Measurements from ENCODE around the gene PLSCR1. TPM values are rescaled to one million over a fixed set of nuclear protein-coding genes. Genes with fewer than 3 reads are reported as not detected.

PLSCR1 gene
- total RNA-seq, 1 experiment from 2014 or later, result 48.9 TPM

- no peak overlapping the region for H3K27ac Mint-ChIP-seq
- Histone ChIP-seq H4K91ac (ENCODE audit: insufficient read length, low read depth, low read length) (no peak overlapping the region), H3K4me2 (ENCODE audit: insufficient read depth, insufficient read length, low read length) (no peak overlapping the region), H3K27ac (ENCODE audit: insufficient read length, low read depth, low read length) (no peak overlapping the region), H4K20me1 (ENCODE audit: control insufficient read depth, insufficient read depth, insufficient read length) (no peaks in the 10 kb centered on the region), H3K18ac (ENCODE audit: insufficient read length, low read depth, low read length) (no peak overlapping the region), H3K27me3 (ENCODE audit: insufficient read depth, low read length) (no peaks in the 10 kb centered on the region), H2BK15ac (ENCODE audit: low read depth, low read length) (no peak overlapping the region), H3K14ac (ENCODE audit: insufficient read depth, low read length) (no peak overlapping the region), H2BK20ac (ENCODE audit: low read depth, low read length, poor library complexity, severe bottlenecking) (no peak overlapping the region), H3K9ac (ENCODE audit: extremely low read depth, insufficient read length, low read length) (no peak overlapping the region), H2AK5ac (ENCODE audit: insufficient read length, low read length) (no peak overlapping the region), H2AFZ (ENCODE audit: low read length) (no peak overlapping the region), H4K5ac (ENCODE audit: insufficient read length, low read depth, low read length) (no peak overlapping the region), H3K79me2 (ENCODE audit: insufficient read depth, low read length) (no peaks in the 10 kb centered on the region), H3K4ac (ENCODE audit: low read depth, low read length) (no peak overlapping the region), H2BK5ac (ENCODE audit: insufficient read length, low read length) (no peak overlapping the region), H3K23me2 (ENCODE audit: insufficient read length, low read depth, low read length, poor library complexity, severe bottlenecking) (no peaks in the 10 kb centered on the region), H3K4me1 (ENCODE audit: insufficient read depth, low read length) (no peaks in the 10 kb centered on the region), H3K9me3 (ENCODE audit: control insufficient read depth, low read depth, low read length) (no peaks in the 10 kb centered on the region), H3K23ac (ENCODE audit: insufficient read length, low read depth, low read length) (no peak overlapping the region), H3T11ph (ENCODE audit: low read length) (no peak overlapping the region), H3K56ac (ENCODE audit: insufficient read length, low read depth, low read length) (no peak overlapping the region), H3K79me1 (ENCODE audit: insufficient read depth, low read depth, low read length, poor library complexity, severe bottlenecking) (no peaks in the 10 kb centered on the region), H4K8ac (replicated peaks; ENCODE audit: insufficient read length, low read depth, low read length) (no peak overlapping the region), H2BK12ac (ENCODE audit: insufficient read length, low read depth, low read length) (no peak overlapping the region), H2BK120ac (ENCODE audit: low read depth, low read length, poor library complexity, severe bottlenecking) (no peak overlapping the region)
- peaks cover 5 to 9% of the 10 kb centered on the region in 2 experiments; a peak in 3 of 4 replicates for H3K4me1 Mint-ChIP-seq
- no peaks in the 10 kb centered on the region for H3K27me3 Mint-ChIP-seq (ENCODE audit: low read depth)
- no peak overlapping the region for H3K4me3 Mint-ChIP-seq
- no peaks in the 10 kb centered on the region; a peak in 1 of 5 replicates for H3K9me3 Mint-ChIP-seq
- no peak for DNase-seq
- H3K36me3 Mint-ChIP-seq (ENCODE audit: insufficient read depth in 1 of 3, low read depth in 3 of 3), result peaks cover 0 to 2% (median 0%) of the 10 kb centered on the region in 3 experiments; a peak in 1 of 7 replicates
- TF ChIP-seq, protein P1, sequence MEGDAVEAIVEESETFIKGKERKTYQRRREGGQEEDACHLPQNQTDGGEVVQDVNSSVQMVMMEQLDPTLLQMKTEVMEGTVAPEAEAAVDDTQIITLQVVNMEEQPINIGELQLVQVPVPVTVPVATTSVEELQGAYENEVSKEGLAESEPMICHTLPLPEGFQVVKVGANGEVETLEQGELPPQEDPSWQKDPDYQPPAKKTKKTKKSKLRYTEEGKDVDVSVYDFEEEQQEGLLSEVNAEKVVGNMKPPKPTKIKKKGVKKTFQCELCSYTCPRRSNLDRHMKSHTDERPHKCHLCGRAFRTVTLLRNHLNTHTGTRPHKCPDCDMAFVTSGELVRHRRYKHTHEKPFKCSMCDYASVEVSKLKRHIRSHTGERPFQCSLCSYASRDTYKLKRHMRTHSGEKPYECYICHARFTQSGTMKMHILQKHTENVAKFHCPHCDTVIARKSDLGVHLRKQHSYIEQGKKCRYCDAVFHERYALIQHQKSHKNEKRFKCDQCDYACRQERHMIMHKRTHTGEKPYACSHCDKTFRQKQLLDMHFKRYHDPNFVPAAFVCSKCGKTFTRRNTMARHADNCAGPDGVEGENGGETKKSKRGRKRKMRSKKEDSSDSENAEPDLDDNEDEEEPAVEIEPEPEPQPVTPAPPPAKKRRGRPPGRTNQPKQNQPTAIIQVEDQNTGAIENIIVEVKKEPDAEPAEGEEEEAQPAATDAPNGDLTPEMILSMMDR (conservative IDR thresholded peaks at IDR 0.05), result no peak
- WGBS (ENCODE audit: extremely low coverage, insufficient read length, low lambda C conversion rate), result no CpG with 5 or more reads among the region's 6 CpGs
These were observed 78.5 kb downstream of the PLSCR1 start for GRCh38 chr3:146465693-146466465.

Other genes starting within 250 kb of the PLSCR1 start
- not detected in 2 replicates for gene PLSCR2, start 75.0 kb downstream of the PLSCR1 start, total RNA-seq (2021)
- gene PLSCR5, start 60.7 kb upstream of the PLSCR1 start, total RNA-seq (2021), result not detected in 2 replicates

All from H9 (cell line).